H1 (cell line): ENCODE measurements around the gene ME3. TPM values are rescaled to one million over a fixed set of nuclear protein-coding genes. Genes with fewer than 3 reads are reported as not detected.

Experiments used
- CTCF ChIA-PET: fragments of 300-600 bp; sonication (Branson Sonifier 250); formaldehyde crosslinking; loops from one replicate; lab custom pipeline; 2021; ENCODE audit not compliant: partially characterized antibody; lab: Charles Lee
- POLR2A ChIA-PET: fragments of 300-600 bp; sonication (Branson Sonifier 250); formaldehyde crosslinking; loops from one replicate; lab custom pipeline; 2021; ENCODE audit warnings: inconsistent platforms; ENCODE audit not compliant: partially characterized antibody; lab: Charles Lee
- DNase-seq, 2 experiments: peaks; one replicate each; pipeline versions ENCODE4 v3.0.0 to v3.0.0-alpha.2; 2010 to 2022; ENCODE audit warnings: low spot score in 2 of 2, low read depth in 1 of 2, mixed read lengths in 1 of 2
- FAIRE-seq: peaks from 2 replicates; lab custom pipeline; 2011; peaks lifted over from hg19 to GRCh38; lab: Jason Lieb, UNC
- H2AFZ ChIP-seq: 2 replicates; pipeline ENCODE4 v1.8.1; 2012; ENCODE audit warnings: low read length, inconsistent platforms
- H2AK5ac ChIP-seq: 2 replicates; pipeline ENCODE4 v1.6.1; 2013; ENCODE audit warnings: low read depth, low read length
- H2BK120ac ChIP-seq: replicated peaks from 2 replicates; pipeline ENCODE3; 2013; ENCODE audit warnings: low read depth, low read length, inconsistent platforms
- H2BK12ac ChIP-seq: 2 replicates; pipeline ENCODE4 v1.6.1; 2013; ENCODE audit warnings: low read depth, low read length
- H2BK15ac ChIP-seq: 2 replicates; pipeline ENCODE4 v1.6.1; 2013; ENCODE audit warnings: low read length
- H2BK20ac ChIP-seq: 2 replicates; pipeline ENCODE4 v1.6.1; 2013; ENCODE audit warnings: low read length
- H2BK5ac ChIP-seq: 2 replicates; pipeline ENCODE4 v1.6.1; 2013; ENCODE audit warnings: low read depth, low read length
- H3K14ac ChIP-seq: 2 replicates; pipeline ENCODE4 v1.6.1; 2013; ENCODE audit warnings: inconsistent platforms; ENCODE audit not compliant: insufficient read length
- H3K18ac ChIP-seq: 2 replicates; pipeline ENCODE4 v1.6.1; 2013; ENCODE audit warnings: low read length; ENCODE audit errors: extremely low read depth
- H3K23ac ChIP-seq: 2 replicates; pipeline ENCODE4 v1.6.1; 2013; ENCODE audit warnings: inconsistent platforms; ENCODE audit not compliant: insufficient read length
- H3K23me2 ChIP-seq: 2 replicates; pipeline ENCODE4 v1.6.1; 2013; ENCODE audit warnings: low read depth, low read length
- H3K27ac ChIP-seq: 2 replicates; pipeline ENCODE4 v1.6.1; 2011; ENCODE audit warnings: low read depth, low read length, inconsistent platforms
- H3K27me3 ChIP-seq, 4 experiments: replicated peaks in 1 of 4; 1 replicate in 1 of 4; 2 replicates in 3 of 4; pipeline versions ENCODE4 v1.6.1 to v1.8.1; 2011 to 2013; ENCODE audit warnings: low read length in 3 of 4, mild to moderate bottlenecking in 3 of 4, inconsistent platforms in 2 of 4, mixed read lengths in 2 of 4, moderate library complexity in 1 of 4; ENCODE audit not compliant: control insufficient read depth in 3 of 4, insufficient read depth in 3 of 4; ENCODE audit errors: extremely low read depth in 1 of 4
- H3K36me3 ChIP-seq, 4 experiments: 2 replicates each; pipeline versions ENCODE4 v1.6.1 to v1.8.1; 2011 to 2013; ENCODE audit warnings: mild to moderate bottlenecking in 4 of 4, low read length in 3 of 4, moderate library complexity in 2 of 4, control low read depth in 1 of 4, inconsistent platforms in 1 of 4; ENCODE audit not compliant: insufficient read depth in 4 of 4, control insufficient read depth in 2 of 4
- H3K4ac ChIP-seq: replicated peaks from 2 replicates; pipeline ENCODE3; 2013; ENCODE audit warnings: low read length, low read depth, mixed read lengths, inconsistent platforms; ENCODE audit not compliant: insufficient read length
- H3K4me1 ChIP-seq, 4 experiments: replicated peaks in 1 of 4; 1 replicate in 1 of 4; 2 replicates in 3 of 4; pipeline versions ENCODE4 v1.6.1 to v1.8.1; 2011 to 2013; ENCODE audit warnings: low read length in 3 of 4, inconsistent platforms in 2 of 4, mixed read lengths in 1 of 4; ENCODE audit not compliant: insufficient read depth in 4 of 4, control insufficient read depth in 3 of 4
- H3K4me2 ChIP-seq, 2 experiments: 2 replicates each; pipeline versions ENCODE4 v1.6.1 to v1.8.1; 2011 to 2013; ENCODE audit warnings: low read depth in 2 of 2, low read length in 2 of 2, control low read depth in 1 of 2, inconsistent platforms in 1 of 2, mild to moderate bottlenecking in 1 of 2; ENCODE audit not compliant: insufficient read depth in 1 of 2
- H3K4me3 ChIP-seq, 4 experiments: fragments of 200-600, 300-600 bp in 1 of 4; sonication (generic), shearing (Covaris generic), sonication (Bioruptor Twin) in 1 of 4; 2 replicates each; pipeline versions ENCODE4 v1.5.1 to v1.8.1; 2011 to 2016; ENCODE audit warnings: low read length in 4 of 4, low read depth in 3 of 4, control low read depth in 2 of 4, inconsistent platforms in 2 of 4, mild to moderate bottlenecking in 2 of 4, mixed read lengths in 1 of 4, moderate library complexity in 1 of 4; ENCODE audit not compliant: insufficient read depth in 2 of 4; ENCODE audit errors: extremely low read depth in 1 of 4
- H3K56ac ChIP-seq: replicated peaks from 2 replicates; pipeline ENCODE3; 2013; ENCODE audit warnings: low read depth, mild to moderate bottlenecking, mixed read lengths, low read length, inconsistent platforms; ENCODE audit not compliant: insufficient read length
- H3K79me1 ChIP-seq: 2 replicates; pipeline ENCODE4 v1.6.1; 2013; ENCODE audit warnings: low read depth, low read length, control low read depth
- H3K79me2 ChIP-seq, 2 experiments: 2 replicates each; pipeline versions ENCODE4 v1.6.1 to v1.8.1; 2012 to 2013; ENCODE audit warnings: low read length in 2 of 2, mild to moderate bottlenecking in 2 of 2, inconsistent platforms in 1 of 2; ENCODE audit not compliant: insufficient read depth in 2 of 2, control insufficient read depth in 1 of 2
- H3K9ac ChIP-seq, 4 experiments: replicated peaks in 1 of 4; 1 replicate in 1 of 4; 2 replicates in 3 of 4; pipeline versions ENCODE4 v1.6.1 to v1.8.1; 2011 to 2013; ENCODE audit warnings: low read depth in 3 of 4, low read length in 3 of 4, control low read depth in 2 of 4, mild to moderate bottlenecking in 2 of 4, moderate library complexity in 2 of 4, inconsistent platforms in 1 of 4; ENCODE audit errors: extremely low read depth in 1 of 4
- H3K9me3 ChIP-seq, 2 experiments: 2 replicates each; pipeline versions ENCODE4 v1.6.1 to v1.8.1; 2012 to 2013; ENCODE audit warnings: mild to moderate bottlenecking in 2 of 2, moderate library complexity in 2 of 2, control low read depth in 1 of 2, inconsistent platforms in 1 of 2, low read depth in 1 of 2, low read length in 1 of 2, mixed read lengths in 1 of 2; ENCODE audit not compliant: insufficient read depth in 2 of 2
- H4K20me1 ChIP-seq, 2 experiments: replicated peaks in 1 of 2; 2 replicates each; pipeline versions ENCODE3 to v1.8.1; 2011 to 2013; ENCODE audit warnings: inconsistent platforms in 2 of 2, low read length in 2 of 2, mild to moderate bottlenecking in 1 of 2; ENCODE audit not compliant: insufficient read depth in 2 of 2, control insufficient read depth in 1 of 2
- H4K5ac ChIP-seq: 2 replicates; pipeline ENCODE4 v1.6.1; 2013; ENCODE audit warnings: low read length, low read depth, mixed read lengths, inconsistent platforms; ENCODE audit not compliant: insufficient read length
- H4K8ac ChIP-seq: 2 replicates; pipeline ENCODE4 v1.8.0; 2013; ENCODE audit warnings: mild to moderate bottlenecking, moderate library complexity, low read length, inconsistent platforms; ENCODE audit not compliant: insufficient read depth; ENCODE audit errors: extremely low read depth
- H4K91ac ChIP-seq: replicated peaks from 2 replicates; pipeline ENCODE3; 2013; ENCODE audit warnings: low read length, mixed read lengths, inconsistent platforms; ENCODE audit not compliant: insufficient read length
- CBX8 ChIP-seq: fragments of 300-800, 300-1000 bp; sonication (generic); IDR thresholded peaks from 2 replicates; pipeline ENCODE4 v1.7.1; 2016; ENCODE audit warnings: low read depth, low read length, borderline replicate concordance
- CEBPB ChIP-seq: IDR thresholded peaks from 2 replicates; pipeline ENCODE4 v1.6.1; 2012; ENCODE audit warnings: low read depth, low read length
- CHD2 ChIP-seq: IDR thresholded peaks from 2 replicates; pipeline ENCODE4 v1.6.1; 2012; ENCODE audit warnings: low read length, improper control_type of control experiment
- CREB1 ChIP-seq: IDR thresholded peaks from 2 replicates; pipeline ENCODE4 v1.6.1; 2012; ENCODE audit warnings: inconsistent platforms
- EZH2 ChIP-seq: fragments of 200-600 bp; sonication (generic); IDR thresholded peaks from 2 replicates; pipeline ENCODE4 v1.7.1; 2012; ENCODE audit warnings: low read depth, mild to moderate bottlenecking, moderate library complexity, low read length, inconsistent platforms; ENCODE audit not compliant: severe bottlenecking
- GTF2F1 ChIP-seq: IDR thresholded peaks from 2 replicates; pipeline ENCODE4 v1.6.1; 2012; ENCODE audit warnings: low read depth, low read length, improper control_type of control experiment, borderline replicate concordance
- HDAC2 ChIP-seq, 2 experiments: fragments of 300-600 bp in 1 of 2; sonication (generic) in 1 of 2; IDR thresholded peaks; 2 replicates each; pipeline ENCODE4 v1.6.1; 2011 to 2012; ENCODE audit warnings: low read depth in 2 of 2, low read length in 2 of 2, mild to moderate bottlenecking in 2 of 2, moderate library complexity in 2 of 2, borderline replicate concordance in 1 of 2, inconsistent platforms in 1 of 2
- KDM5A ChIP-seq: fragments of 200-600 bp; IDR thresholded peaks from 2 replicates; pipeline ENCODE4 v1.7.1; 2012; ENCODE audit warnings: mild to moderate bottlenecking, low read length, inconsistent platforms, mixed read lengths
- NANOG ChIP-seq: IDR thresholded peaks from 2 replicates; pipeline ENCODE4 v1.6.1; 2011; ENCODE audit warnings: low read length, low read depth, mild to moderate bottlenecking, inconsistent platforms; ENCODE audit not compliant: insufficient read depth, poor library complexity, severe bottlenecking
- RBBP5 ChIP-seq: IDR thresholded peaks from 2 replicates; pipeline ENCODE4 v1.7.1; 2012; ENCODE audit warnings: low read depth, mild to moderate bottlenecking, inconsistent platforms, low read length, moderate library complexity, borderline replicate concordance
- RXRA ChIP-seq: IDR thresholded peaks from 2 replicates; pipeline ENCODE4 v1.6.1; 2011; ENCODE audit warnings: low read depth, mild to moderate bottlenecking, low read length, moderate library complexity; ENCODE audit not compliant: insufficient read depth
- SP2 ChIP-seq: IDR thresholded peaks from 2 replicates; pipeline ENCODE4 v1.6.1; 2012; ENCODE audit warnings: mild to moderate bottlenecking, low read length, inconsistent platforms
- WGBS, 2 experiments: shearing (Covaris generic) in 1 of 2; methylation state at CpG; one replicate each; pipeline versions ENCODE4 v1.1.6 to v1.1.7; 2013 to 2015; ENCODE audit warnings: low lambda C conversion rate in 2 of 2, mixed read lengths in 2 of 2, inconsistent platforms in 1 of 2, low coverage in 1 of 2, missing lambda C conversion rate in 1 of 2; ENCODE audit not compliant: insufficient replicate concordance in 2 of 2, insufficient coverage in 1 of 2, insufficient read length in 1 of 2; ENCODE audit errors: extremely low coverage in 1 of 2, missing lambda C conversion rate in 1 of 2; 5-methylcytosine and 5-hydroxymethylcytosine counted together
- polyA plus RNA-seq, 7 experiments: library from polyadenylated mRNA; depleted of rRNA in 3 of 7; stranded (reverse) in 5 of 7; unstranded in 2 of 7; fragments of >200 nt in 5 of 7; fragments of 200-250 nt in 2 of 7; gene quantifications; 1 replicate in 5 of 7; 2 replicates in 1 of 7; 4 replicates in 1 of 7; pipeline versions ENCODE4 v1.2.1 to v1.2.3, GENCODE V29; 2011 to 2013; ENCODE audit warnings: missing spikeins in 2 of 7, mixed read lengths in 2 of 7
- total RNA-seq: library from RNA; stranded (reverse); fragmentation: NEBNext Ultra II Directional; extraction: Animal tissue kit (Norgen Biotek cat#: 25700); gene quantifications from 2 replicates; pipeline ENCODE4 v1.2.1, GENCODE V29; 2021
- TF ChIP-seq, protein P1 (sequence below): IDR thresholded peaks from 2 replicates; pipeline ENCODE4 v1.6.1; 2011; ENCODE audit warnings: low read length, improper control_type of control experiment

The ME3 gene
- total and polyA plus RNA-seq, 2 of the 8 experiments (the other 6 are each of a cell fraction or from before 2014, with no cell fraction given), result 1.5 to 2.8 TPM

DNA sequence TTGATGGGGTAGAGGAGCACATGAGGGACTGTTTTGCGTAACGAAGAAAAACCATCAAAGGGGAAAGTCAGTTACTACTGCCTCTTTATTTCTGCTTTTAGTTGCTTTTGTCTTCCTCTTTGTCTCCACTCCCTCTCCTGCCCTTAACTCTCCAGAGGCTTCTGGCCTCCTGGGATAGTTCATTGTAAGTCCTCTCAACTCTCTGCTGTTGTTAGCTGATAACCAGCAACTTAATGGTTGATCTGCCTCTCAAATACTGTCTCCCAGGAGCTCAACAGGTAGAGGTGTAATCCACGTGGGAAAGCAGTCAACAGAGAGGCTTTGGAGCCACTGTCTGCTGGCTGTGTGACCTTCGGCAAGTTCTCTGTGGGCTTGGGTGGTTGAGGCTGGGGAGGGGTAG is 250.5 kb downstream of the ME3 start:
- Histone ChIP-seq H3K27ac (no peak overlapping the region), H2BK120ac (no peak overlapping the region), H3K23ac (no peak overlapping the region), H3K36me3 (no peaks in the 10 kb centered on the region), H3K9me3 (no peaks in the 10 kb centered on the region; a peak in 1 of 4 replicates), H4K91ac (no peak overlapping the region), H3K9ac (no peak overlapping the region), H3K79me1 (no peaks in the 10 kb centered on the region), H3K4ac (no peak overlapping the region), H2BK20ac (no peak overlapping the region), H3K56ac (no peak overlapping the region), H3K14ac (no peak overlapping the region), H2AK5ac (no peak overlapping the region), H3K79me2 (no peaks in the 10 kb centered on the region), H4K5ac (no peak overlapping the region), H3K4me2 (no peak overlapping the region), H4K8ac (no peak overlapping the region), H3K27me3 (no peaks in the 10 kb centered on the region), H2BK5ac (no peak overlapping the region), H3K18ac (no peak overlapping the region), H4K20me1 (no peaks in the 10 kb centered on the region), H2AFZ (0 out of 2 replicates have a peak overlapping the region, but pooled peaks have one; percentile 46), H3K4me3 (no peak overlapping the region), H2BK12ac (no peak overlapping the region), H3K23me2 (no peaks in the 10 kb centered on the region), H3K4me1 (no peaks in the 10 kb centered on the region), H2BK15ac (no peak overlapping the region)
- DNase-seq (no peak), FAIRE-seq (no peak)
- WGBS, 2 experiments, result 81% methylated on average over 4 of the region's 4 CpGs; no CpG with 5 or more reads in 1 of the 2 experiments
- ChIA-PET POLR2A (no interaction called here), CTCF (interaction anchor here (1.2 to 2.5 kb wide), 5 partner anchors 12 to 90 kb away, joined by 3 to 8 read pairs (median 5); no protein-coding TSS in a partner anchor)
- TF ChIP-seq, protein P1, sequence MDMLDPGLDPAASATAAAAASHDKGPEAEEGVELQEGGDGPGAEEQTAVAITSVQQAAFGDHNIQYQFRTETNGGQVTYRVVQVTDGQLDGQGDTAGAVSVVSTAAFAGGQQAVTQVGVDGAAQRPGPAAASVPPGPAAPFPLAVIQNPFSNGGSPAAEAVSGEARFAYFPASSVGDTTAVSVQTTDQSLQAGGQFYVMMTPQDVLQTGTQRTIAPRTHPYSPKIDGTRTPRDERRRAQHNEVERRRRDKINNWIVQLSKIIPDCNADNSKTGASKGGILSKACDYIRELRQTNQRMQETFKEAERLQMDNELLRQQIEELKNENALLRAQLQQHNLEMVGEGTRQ, result no peak
- TF ChIP-seq KDM5A, result no peak
- TF ChIP-seq HDAC2 (IDR thresholded peaks at IDR 0.05; ENCODE audit: borderline replicate concordance in 1 of 2, low read depth in 2 of 2, low read length in 2 of 2), result no peak
- no peak for TF ChIP-seq RXRA
- no peak for TF ChIP-seq CREB1
- TF ChIP-seq SP2, result no peak
- TF ChIP-seq GTF2F1, result no peak
- TF ChIP-seq RBBP5, result no peak
- no peak for TF ChIP-seq EZH2
- no peak for TF ChIP-seq NANOG
- TF ChIP-seq CBX8, result no peak
- TF ChIP-seq CEBPB, result no peak
- no peak for TF ChIP-seq CHD2
